GM13976 (cell line): ENCODE data around the gene TTLL5.
"Not testable (repeated sequence)": the region's sequence is repeated elsewhere in the genome, so short reads cannot be mapped to it uniquely, and the experiment has no call there.

ENCODE experiments used
- DNase-seq: peaks from one replicate; pipeline ENCODE4 v3.0.0; 2012; ENCODE audit warnings: low spot score
- CTCF ChIP-seq: IDR thresholded peaks from 2 replicates; pipeline ENCODE4 v1.5.1; 2012; ENCODE audit warnings: borderline replicate concordance, mild to moderate bottlenecking; ENCODE audit not compliant: insufficient read depth; ENCODE audit errors: extremely low read depth, missing control alignments, control extremely low read depth
- in situ Hi-C: fragments of 300-500 bp; cut with MboI; formaldehyde crosslinking; loops from one replicate; pipeline ENCODE4 v1.12.0; 2022; ENCODE audit warnings: low sequenced_read_pairs, mixed read lengths, inconsistent platforms; ENCODE audit not compliant: unreplicated experiment

The TTLL5 gene

DNA sequence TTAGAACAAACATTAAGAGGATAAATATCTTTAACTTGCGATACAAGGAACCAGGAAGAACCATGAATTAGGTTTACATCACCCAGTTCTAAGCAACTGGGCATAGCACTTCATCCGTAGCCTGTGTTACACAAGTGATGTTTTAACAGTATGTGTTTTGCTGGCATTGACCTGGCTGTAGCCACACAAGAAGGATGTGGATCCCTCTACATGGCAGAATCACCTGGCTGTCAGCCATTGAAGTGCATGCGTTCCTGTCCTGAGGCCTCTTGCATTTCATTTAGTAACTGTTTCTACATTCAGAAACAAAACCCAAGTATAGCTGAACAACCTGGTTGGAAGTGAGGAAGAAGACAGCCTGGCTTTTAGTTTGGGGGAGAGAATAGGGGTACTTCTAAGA, 248.6 kb downstream of the TTLL5 start:
- no peak for DNase-seq
- in situ Hi-C loops, result no loop called here
- TF ChIP-seq CTCF, result no peak

- no peak for DNase-seq
- in situ Hi-C loops, result no loop called here
- no peak for TF ChIP-seq CTCF
These were observed 249.0 kb downstream of the TTLL5 start for GRCh38 chr14:75910048-75910447.

DNA sequence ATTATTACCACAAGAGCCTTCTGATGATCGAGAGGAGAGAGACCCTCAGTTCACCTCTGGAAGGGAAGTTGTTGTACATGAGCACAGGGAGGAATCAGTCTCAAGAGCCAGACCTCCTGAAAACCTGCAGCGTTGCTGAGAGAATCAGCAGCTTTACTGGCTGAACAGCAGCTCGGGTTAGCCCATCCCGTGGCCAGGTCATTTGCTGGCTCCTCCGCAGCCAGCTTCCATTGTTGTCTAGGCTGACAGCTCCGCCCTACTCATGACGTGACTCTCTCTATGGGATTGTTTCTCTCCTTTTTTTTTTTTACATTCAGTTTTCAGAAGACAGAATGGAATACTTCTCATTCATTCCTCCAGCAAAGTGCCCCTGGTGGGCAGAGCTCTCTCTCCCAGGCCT, 250.8 kb downstream of the TTLL5 start:
- DNase-seq, result no peak
- in situ Hi-C loops, result no loop called here
- TF ChIP-seq CTCF, result no peak

- no peak for TF ChIP-seq CTCF
- in situ Hi-C loops, result no loop called here
These were observed 252.1 kb downstream of the TTLL5 start for GRCh38 chr14:75913183-75913582.

GRCh38 chr14:75915045-75915444, 254.0 kb downstream of the TTLL5 start:
- no peak for DNase-seq
- in situ Hi-C loops, result no loop called here
- no peak for TF ChIP-seq CTCF

More at GRCh38 chr14:75913183-75913582, 252.1 kb downstream of the TTLL5 start:
- no peak for DNase-seq

DNA sequence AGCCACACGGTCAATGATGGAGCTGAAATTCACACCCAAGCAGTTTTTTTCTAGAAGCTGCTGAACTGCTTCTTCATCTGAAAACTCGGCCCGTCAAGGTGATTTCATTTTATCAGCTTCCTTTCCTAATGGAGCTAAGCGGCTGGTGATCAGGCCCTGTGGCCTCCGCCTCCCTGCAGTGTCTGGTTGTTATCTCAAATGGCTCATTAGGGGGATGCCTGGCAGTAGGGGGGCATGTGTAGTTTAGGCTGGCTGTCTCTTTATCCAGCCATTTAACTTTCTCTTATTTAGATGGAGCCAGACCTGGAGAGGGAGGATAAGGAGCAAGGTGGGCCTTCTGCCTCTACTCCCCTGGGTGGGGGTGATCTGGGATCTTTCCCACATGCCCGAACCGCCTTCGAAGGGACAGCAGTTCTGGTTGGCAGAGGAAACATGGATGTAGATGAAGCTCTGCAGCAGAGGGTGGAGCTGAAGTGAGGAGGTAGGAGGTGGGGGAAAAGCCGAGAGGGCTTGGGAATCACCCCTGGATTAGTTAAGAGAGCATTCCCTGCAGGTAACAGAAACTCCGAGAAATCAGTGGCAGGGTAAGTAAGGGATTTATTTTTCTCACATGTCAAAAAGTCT, 256.4 kb downstream of the TTLL5 start:
- TF ChIP-seq CTCF, result no peak
- DNase-seq, result no peak
- in situ Hi-C loops, result no loop called here

DNA sequence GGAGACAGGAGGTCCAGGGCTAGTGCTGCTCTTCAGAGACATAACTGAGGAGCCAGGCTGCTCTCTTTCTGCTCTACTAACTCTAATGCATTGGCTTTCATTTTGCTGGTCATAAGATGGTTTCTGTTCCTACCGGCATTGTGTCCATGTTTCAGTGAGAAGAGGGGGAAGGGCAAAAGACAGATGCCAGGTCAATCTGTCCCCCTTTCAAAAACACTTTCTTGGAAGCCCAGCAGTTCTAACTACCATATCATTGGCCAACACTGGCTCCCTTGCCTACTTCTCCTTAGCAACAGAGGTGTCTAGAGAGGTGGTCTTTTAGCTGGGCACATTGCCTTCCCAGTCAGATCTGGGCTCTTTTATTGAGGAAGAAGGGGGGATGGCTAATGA, 256.9 kb downstream of the TTLL5 start:
- no peak for TF ChIP-seq CTCF
- DNase-seq, result peak; percentile 13
- in situ Hi-C loops, result no loop called here

GRCh38 chr14:75920421-75920820, 259.4 kb downstream of the TTLL5 start:
- DNase-seq, in situ Hi-C loops: not testable (repeated sequence)

- DNase-seq, in situ Hi-C loops: not testable (repeated sequence)
These were observed 264.2 kb downstream of the TTLL5 start for GRCh38 chr14:75925141-75925840.
